ENCODE results near the gene MYOD1.

Gene MYOD1

GRCh38 chr11:17751558-17751957 lies 32.2 kb downstream of the MYOD1 start:
- DNase-seq, result no peak

- DNase-seq, result no peak
These were observed 32.8 kb downstream of the MYOD1 start for GRCh38 chr11:17752144-17752543.

- DNase-seq, result no peak
These were observed 33.8 kb downstream of the MYOD1 start for GRCh38 chr11:17753153-17753552.

GRCh38 chr11:17753641-17754040 lies 34.3 kb downstream of the MYOD1 start:
- DNase-seq, result no peak

- no peak for DNase-seq
These were observed 36.5 kb downstream of the MYOD1 start for GRCh38 chr11:17755891-17756290.

- DNase-seq, result no peak
These were observed 41.0 kb downstream of the MYOD1 start for GRCh38 chr11:17760102-17761029.

- DNase-seq, result no peak
These were observed 43.1 kb downstream of the MYOD1 start for GRCh38 chr11:17762309-17762974.

- no peak for DNase-seq
These were observed 43.9 kb downstream of the MYOD1 start for GRCh38 chr11:17763244-17763643.

- DNase-seq, result no peak
These were observed 44.3 kb downstream of the MYOD1 start for GRCh38 chr11:17763703-17764102.

GRCh38 chr11:17764446-17765218 lies 45.3 kb downstream of the MYOD1 start:
- no peak for DNase-seq

- DNase-seq, result no peak
These were observed 46.1 kb downstream of the MYOD1 start for GRCh38 chr11:17765356-17766072.

GRCh38 chr11:17766073-17766359 lies 46.6 kb downstream of the MYOD1 start:
- DNase-seq, result no peak

- no peak for DNase-seq
These were observed 47.2 kb downstream of the MYOD1 start for GRCh38 chr11:17766590-17766989.

GRCh38 chr11:17767301-17767885 lies 48.0 kb downstream of the MYOD1 start:
- DNase-seq, result no peak

- DNase-seq, result no peak
These were observed 48.5 kb downstream of the MYOD1 start for GRCh38 chr11:17767914-17768313.

GRCh38 chr11:17768547-17768946 lies 49.2 kb downstream of the MYOD1 start:
- no peak for DNase-seq

- DNase-seq, result no peak
These were observed 49.8 kb downstream of the MYOD1 start for GRCh38 chr11:17769218-17769617.

GRCh38 chr11:17770048-17770652 lies 50.8 kb downstream of the MYOD1 start:
- no peak for DNase-seq

GRCh38 chr11:17770917-17771316 lies 51.5 kb downstream of the MYOD1 start:
- DNase-seq, result no peak

- DNase-seq, result no peak
These were observed 52.0 kb downstream of the MYOD1 start for GRCh38 chr11:17771415-17771814.
